IMR-90 (cell line): Measurements from ENCODE around the gene TEX52. TPM values are rescaled to one million over a fixed set of nuclear protein-coding genes. Genes with fewer than 3 reads are reported as not detected.

Experiments used
- ATAC-seq: fragments of 200-7000 bp; cut with Tn5 transposase; 2 replicates; pipeline ENCODE4 v1.9.1; 2020; ENCODE audit warnings: low read depth, mild to moderate bottlenecking, moderate library complexity
- BruUV-seq: library from RNA; stranded (reverse); fragments of 400-500 nt; replicated peaks from 2 replicates; lab custom pipeline; 2021; lab: Mats Ljungman, UMichigan
- CTCF ChIA-PET: fragments of 300-600 bp; formaldehyde crosslinking; extraction: SDS; loops from one replicate; lab custom pipeline; 2021; ENCODE audit warnings: antibody characterized with exemption; lab: Yijun Ruan, JAX
- POLR2A ChIA-PET: fragments of 300-600 bp; sonication (Branson Sonifier 250); formaldehyde crosslinking; loops from one replicate; lab custom pipeline; 2022; ENCODE audit warnings: antibody characterized with exemption; ENCODE audit not compliant: unreplicated experiment; lab: Charles Lee
- DNase-seq: peaks from one replicate; pipeline ENCODE4 v3.0.0; 2013
- H2AFZ ChIP-seq: replicated peaks from 2 replicates; pipeline ENCODE3; 2013; ENCODE audit warnings: low read length, mild to moderate bottlenecking; ENCODE audit not compliant: poor library complexity
- H2AK5ac ChIP-seq: 2 replicates; pipeline ENCODE4 v1.6.1; 2013; ENCODE audit warnings: low read depth, low read length, inconsistent platforms
- H2AK9ac ChIP-seq: replicated peaks from 2 replicates; pipeline ENCODE3; 2013; ENCODE audit warnings: mild to moderate bottlenecking, low read depth, low read length, moderate library complexity; ENCODE audit not compliant: poor library complexity
- H2BK120ac ChIP-seq: 2 replicates; pipeline ENCODE4 v1.6.1; 2013; ENCODE audit warnings: low read depth, low read length, inconsistent platforms
- H2BK15ac ChIP-seq: 3 replicates; pipeline ENCODE4 v1.6.1; 2013; ENCODE audit warnings: low read depth, low read length, inconsistent platforms
- H2BK20ac ChIP-seq: 2 replicates; pipeline ENCODE4 v1.6.1; 2013; ENCODE audit warnings: low read depth, mild to moderate bottlenecking, inconsistent platforms, low read length, moderate library complexity
- H2BK5ac ChIP-seq: 2 replicates; pipeline ENCODE4 v1.6.1; 2013; ENCODE audit warnings: mild to moderate bottlenecking, low read depth, low read length, inconsistent platforms; ENCODE audit not compliant: poor library complexity, severe bottlenecking
- H3K14ac ChIP-seq: replicated peaks from 2 replicates; pipeline ENCODE4 v1.6.1; 2013; ENCODE audit warnings: low read depth, low read length, inconsistent platforms
- H3K18ac ChIP-seq: 2 replicates; pipeline ENCODE4 v1.6.1; 2013; ENCODE audit warnings: low read depth, low read length, control low read depth
- H3K23ac ChIP-seq: 2 replicates; pipeline ENCODE4 v1.6.1; 2013; ENCODE audit warnings: low read depth, low read length, inconsistent platforms
- H3K27ac ChIP-seq: 2 replicates; pipeline ENCODE4 v1.5.1; 2013; ENCODE audit warnings: mild to moderate bottlenecking, control low read depth, low read length; ENCODE audit not compliant: insufficient read depth
- H3K27me3 ChIP-seq: 2 replicates; pipeline ENCODE4 v1.6.1; 2013; ENCODE audit warnings: low read length; ENCODE audit not compliant: control insufficient read depth, insufficient read depth
- H3K36me3 ChIP-seq: 2 replicates; pipeline ENCODE4 v1.6.1; 2013; ENCODE audit warnings: low read length, mixed read lengths; ENCODE audit not compliant: control insufficient read depth, insufficient read depth
- H3K4ac ChIP-seq: 2 replicates; pipeline ENCODE4 v1.6.1; 2013; ENCODE audit warnings: low read depth, low read length, inconsistent platforms
- H3K4me1 ChIP-seq: 2 replicates; pipeline ENCODE4 v1.6.1; 2013; ENCODE audit warnings: low read length, mixed read lengths; ENCODE audit not compliant: control insufficient read depth, insufficient read depth
- H3K4me2 ChIP-seq: 2 replicates; pipeline ENCODE4 v1.6.1; 2013; ENCODE audit warnings: low read depth, mild to moderate bottlenecking, control low read depth, low read length, moderate library complexity
- H3K4me3 ChIP-seq: 2 replicates; pipeline ENCODE4 v1.5.1; 2013; ENCODE audit warnings: low read depth, mild to moderate bottlenecking, control low read depth, low read length, moderate library complexity; ENCODE audit not compliant: insufficient read depth
- H3K56ac ChIP-seq: 2 replicates; pipeline ENCODE4 v1.6.1; 2013; ENCODE audit warnings: low read length, inconsistent platforms; ENCODE audit not compliant: insufficient read depth; ENCODE audit errors: extremely low read depth
- H3K79me1 ChIP-seq, 2 experiments: 2 replicates each; pipeline ENCODE4 v1.6.1; 2013; ENCODE audit warnings: low read length in 2 of 2, inconsistent platforms in 1 of 2, low read depth in 1 of 2
- H3K9ac ChIP-seq: 2 replicates; pipeline ENCODE4 v1.6.1; 2013; ENCODE audit warnings: low read depth, low read length, control low read depth
- H3K9me1 ChIP-seq: 2 replicates; pipeline ENCODE4 v1.6.1; 2013; ENCODE audit warnings: low read length, inconsistent platforms; ENCODE audit not compliant: insufficient read depth
- H3K9me3 ChIP-seq: 2 replicates; pipeline ENCODE4 v1.6.1; 2013; ENCODE audit warnings: low read length; ENCODE audit not compliant: control insufficient read depth, insufficient read depth
- H4K20me1 ChIP-seq: 2 replicates; pipeline ENCODE4 v1.6.1; 2013; ENCODE audit warnings: low read length, inconsistent platforms; ENCODE audit not compliant: insufficient read depth
- H4K5ac ChIP-seq: 2 replicates; pipeline ENCODE4 v1.6.1; 2013; ENCODE audit warnings: mild to moderate bottlenecking, low read depth, low read length, control low read depth
- H4K8ac ChIP-seq, 2 experiments: 2 replicates each; pipeline ENCODE4 v1.6.1; 2013; ENCODE audit warnings: low read depth in 2 of 2, low read length in 2 of 2, control low read depth in 1 of 2, inconsistent platforms in 1 of 2
- H4K91ac ChIP-seq: 2 replicates; pipeline ENCODE4 v1.6.1; 2013; ENCODE audit warnings: low read depth, low read length, inconsistent platforms; ENCODE audit not compliant: insufficient read depth
- BHLHE40 ChIP-seq: fragments of 150-350 bp; IDR thresholded peaks from 2 replicates; pipeline ENCODE4 v1.6.1; 2016; ENCODE audit warnings: mild to moderate bottlenecking, low read depth, low read length
- CEBPB ChIP-seq: IDR thresholded peaks from 2 replicates; pipeline ENCODE4 v1.6.1; 2012; ENCODE audit warnings: low read depth, low read length, improper control_type of control experiment
- MAZ ChIP-seq: IDR thresholded peaks from 2 replicates; pipeline ENCODE4 v1.6.1; 2012; ENCODE audit warnings: low read depth, mild to moderate bottlenecking, low read length, improper control_type of control experiment, moderate library complexity, borderline replicate concordance
- POLR2A ChIP-seq: IDR thresholded peaks from 2 replicates; pipeline ENCODE4 v1.6.1; 2012; ENCODE audit warnings: mild to moderate bottlenecking, low read depth, low read length
- RFX5 ChIP-seq: IDR thresholded peaks from 2 replicates; pipeline ENCODE4 v1.8.0; 2012; ENCODE audit warnings: low read depth, mild to moderate bottlenecking, low read length, moderate library complexity
- SMC3 ChIP-seq: fragments of 150-350 bp; IDR thresholded peaks from 2 replicates; pipeline ENCODE4 v1.6.1; 2016; ENCODE audit warnings: low read depth, mild to moderate bottlenecking, antibody characterized with exemption, low read length, moderate library complexity
- WGBS, 2 experiments: methylation state at CpG; one replicate each; pipeline versions ENCODE4 v1.1.5 to v1.1.7; 2013; ENCODE audit warnings: missing lambda C conversion rate in 2 of 2; ENCODE audit not compliant: insufficient read length in 1 of 2; ENCODE audit errors: extremely low coverage in 2 of 2; 5-methylcytosine and 5-hydroxymethylcytosine counted together
- dilution Hi-C: fragments of 300-500 bp; cut with HindIII; formaldehyde crosslinking; loops from one replicate; pipeline ENCODE4 v1.14.3; 2018; ENCODE audit warnings: low sequenced_read_pairs; ENCODE audit not compliant: unreplicated experiment
- in situ Hi-C: fragments of 300-500 bp; cut with MboI; formaldehyde crosslinking; loops from 3 replicates; pipeline ENCODE4 v1.14.3; 2019; ENCODE audit warnings: low sequenced_read_pairs, inconsistent platforms, mixed read lengths
- intact Hi-C: fragments of 100-400 bp; cut with micrococcal nuclease; formaldehyde crosslinking; loops from 2 replicates; pipeline ENCODE4 v1.10.0; 2022
- polyA plus RNA-seq, 3 experiments: library from polyadenylated mRNA; depleted of rRNA; stranded (reverse); fragments of >200 nt; gene quantifications; 2 replicates each; pipeline ENCODE4 v1.2.3, GENCODE V29; 2012; ENCODE audit warnings: low replicate concordance in 1 of 3
- total RNA-seq: library from RNA; depleted of rRNA; stranded (reverse); fragments of >200 nt; gene quantifications from 2 replicates; pipeline ENCODE4 v1.2.3, GENCODE V29; 2012
- TF ChIP-seq, protein P1 (sequence below): fragments of 150-350 bp; IDR thresholded peaks from 2 replicates; pipeline ENCODE4 v1.6.1; 2017; ENCODE audit warnings: mild to moderate bottlenecking, antibody characterized with exemption, low read length, low read depth
- TF ChIP-seq, protein P2 (sequence below): conservative IDR thresholded peaks from 2 replicates; pipeline ENCODE4 v1.5.1; 2012; ENCODE audit warnings: mild to moderate bottlenecking, low read depth, low read length, improper control_type of control experiment

TEX52 gene
- total and polyA plus RNA-seq, 2 of the 4 experiments (the other 2 are of a cell fraction) = not detected

DNA sequence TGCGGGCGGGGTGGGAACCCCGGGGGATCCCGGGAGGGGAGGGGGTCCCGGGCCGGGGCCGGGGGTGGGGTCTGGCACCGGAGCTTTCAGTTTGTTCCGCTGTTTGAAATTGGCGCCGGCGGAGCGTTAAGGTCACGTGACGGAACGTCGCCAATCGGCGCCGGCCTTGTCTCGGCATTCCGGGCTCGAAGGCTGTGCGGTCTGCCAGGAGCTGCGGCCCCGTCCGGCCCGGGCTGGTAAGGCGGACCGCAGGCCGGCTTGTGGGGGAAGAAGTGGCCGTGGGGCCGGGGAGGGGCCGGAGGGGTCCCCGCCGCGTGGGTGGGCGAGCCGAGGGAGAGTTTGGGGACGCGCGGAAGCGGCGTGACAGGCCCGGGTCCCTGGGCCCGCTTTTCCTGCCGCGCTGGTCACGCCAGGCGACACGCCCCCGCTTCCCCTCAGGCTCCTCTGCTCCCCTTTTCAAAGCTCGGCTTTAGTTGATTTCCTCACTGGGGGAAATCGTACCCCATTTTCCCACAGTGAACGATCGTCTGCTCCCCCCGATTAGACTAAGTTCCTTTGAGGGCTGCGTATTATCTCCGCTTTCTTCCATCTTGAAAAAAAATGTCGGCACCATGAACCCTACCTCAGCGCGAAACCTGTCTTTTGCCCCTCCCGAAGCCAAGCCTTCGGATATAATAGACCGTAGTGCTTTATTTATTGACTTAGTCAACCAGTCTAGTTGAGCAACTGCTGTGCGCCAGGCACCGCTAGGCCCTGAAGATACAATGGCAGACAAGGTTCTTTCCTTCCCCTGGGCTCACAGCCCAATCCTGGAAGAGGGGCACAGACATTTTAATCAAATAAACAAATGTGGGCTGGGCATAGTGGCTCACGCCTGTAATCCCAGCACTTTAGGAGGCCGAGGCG lies 20.5 kb upstream of the TEX52 start, which contains the start of the genes FOXM1 and RHNO1:
Gene FOXM1, minus strand, starts transcription at position 128 of the 906 bp plus-strand sequence. CDS start 2,696 bp downstream, outside the sequence.
Gene RHNO1, plus strand, starts transcription at position 177 of the 906 bp plus-strand sequence. CDS start 8,144 bp downstream, outside the sequence.
- BruUV-seq = TSS peak; percentile 50
- Histone ChIP-seq H3K14ac (peak within 1 kb of the TSS; percentile 89), H3K36me3 (no peaks in the 10 kb centered on the region), H2BK120ac (peak within 1 kb of the TSS; percentile 78), H4K5ac (peak within 1 kb of the TSS; percentile 71), H3K27ac (peak within 1 kb of the TSS; percentile 86), H2BK20ac (peak within 1 kb of the TSS; percentile 49), H3K4me1 (peaks cover 6% of the 10 kb centered on the region), H2BK5ac (peak within 1 kb of the TSS; percentile 81), H3K79me1 (peaks cover 36 to 61% of the 10 kb centered on the region in 2 experiments), H3K9me3 (no peaks in the 10 kb centered on the region), H3K23ac (peak within 1 kb of the TSS; percentile 90), H2AK5ac (peak within 1 kb of the TSS; percentile 82), H3K18ac (peak within 1 kb of the TSS; percentile 56), H4K20me1 (no peaks in the 10 kb centered on the region; the same call in 1 of the 2 replicates), H4K8ac (peak within 1 kb of the TSS; percentile 88 to 90), H2AK9ac (peak within 1 kb of the TSS; percentile 97), H3K56ac (peak within 1 kb of the TSS; percentile 94), H3K4ac (peak within 1 kb of the TSS; percentile 91), H2BK15ac (0 out of 3 replicates have a peak within 1 kb of the TSS, but pooled peaks have one; percentile 13), H4K91ac (peak within 1 kb of the TSS; percentile 91), H3K4me3 (peak within 1 kb of the TSS; percentile 82), H3K9ac (peak within 1 kb of the TSS; percentile 89), H3K4me2 (peak within 1 kb of the TSS; percentile 89), H3K9me1 (peaks cover 9% of the 10 kb centered on the region), H2AFZ (peak within 1 kb of the TSS; percentile 98), H3K27me3 (no peaks in the 10 kb centered on the region)
- ChIA-PET POLR2A (interaction anchor here (0.5 to 0.8 kb wide), 3 partner anchors 10 to 41 kb away, joined by 3 to 8 read pairs (median 3); no protein-coding TSS in a partner anchor), CTCF (no interaction called here)
- ATAC-seq (peak; percentile 90), DNase-seq (peak; percentile 85)
- intact Hi-C loops (no loop called here), dilution Hi-C loops (no loop called here), in situ Hi-C loops (no loop called here)
- TF ChIP-seq RFX5 (no peak), CEBPB (peak; percentile 93), SMC3 (no peak), BHLHE40 (peak; percentile 74), MAZ (0 out of 2 replicates have a peak, but pooled peaks have one; percentile 11), POLR2A (peak; percentile 85)
- TF ChIP-seq, protein P1, sequence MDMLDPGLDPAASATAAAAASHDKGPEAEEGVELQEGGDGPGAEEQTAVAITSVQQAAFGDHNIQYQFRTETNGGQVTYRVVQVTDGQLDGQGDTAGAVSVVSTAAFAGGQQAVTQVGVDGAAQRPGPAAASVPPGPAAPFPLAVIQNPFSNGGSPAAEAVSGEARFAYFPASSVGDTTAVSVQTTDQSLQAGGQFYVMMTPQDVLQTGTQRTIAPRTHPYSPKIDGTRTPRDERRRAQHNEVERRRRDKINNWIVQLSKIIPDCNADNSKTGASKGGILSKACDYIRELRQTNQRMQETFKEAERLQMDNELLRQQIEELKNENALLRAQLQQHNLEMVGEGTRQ = peak; percentile 97
- TF ChIP-seq, protein P2, sequence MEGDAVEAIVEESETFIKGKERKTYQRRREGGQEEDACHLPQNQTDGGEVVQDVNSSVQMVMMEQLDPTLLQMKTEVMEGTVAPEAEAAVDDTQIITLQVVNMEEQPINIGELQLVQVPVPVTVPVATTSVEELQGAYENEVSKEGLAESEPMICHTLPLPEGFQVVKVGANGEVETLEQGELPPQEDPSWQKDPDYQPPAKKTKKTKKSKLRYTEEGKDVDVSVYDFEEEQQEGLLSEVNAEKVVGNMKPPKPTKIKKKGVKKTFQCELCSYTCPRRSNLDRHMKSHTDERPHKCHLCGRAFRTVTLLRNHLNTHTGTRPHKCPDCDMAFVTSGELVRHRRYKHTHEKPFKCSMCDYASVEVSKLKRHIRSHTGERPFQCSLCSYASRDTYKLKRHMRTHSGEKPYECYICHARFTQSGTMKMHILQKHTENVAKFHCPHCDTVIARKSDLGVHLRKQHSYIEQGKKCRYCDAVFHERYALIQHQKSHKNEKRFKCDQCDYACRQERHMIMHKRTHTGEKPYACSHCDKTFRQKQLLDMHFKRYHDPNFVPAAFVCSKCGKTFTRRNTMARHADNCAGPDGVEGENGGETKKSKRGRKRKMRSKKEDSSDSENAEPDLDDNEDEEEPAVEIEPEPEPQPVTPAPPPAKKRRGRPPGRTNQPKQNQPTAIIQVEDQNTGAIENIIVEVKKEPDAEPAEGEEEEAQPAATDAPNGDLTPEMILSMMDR = peak; percentile 27; the same call in 1 of the 2 replicates
- 2% methylated on average over 47 of the region's 70 CpGs; no CpG with 5 or more reads in 1 of the 2 experiments for WGBS, 2 experiments
